LNCAP (cell line): ENCODE data around the gene ITPKB.

Source experiments
- CTCF ChIP-seq: fragments of 450-650 bp; IDR thresholded peaks from 2 replicates; pipeline ENCODE4 v1.5.1; 2017; ENCODE audit warnings: mild to moderate bottlenecking

Gene ITPKB

DNA sequence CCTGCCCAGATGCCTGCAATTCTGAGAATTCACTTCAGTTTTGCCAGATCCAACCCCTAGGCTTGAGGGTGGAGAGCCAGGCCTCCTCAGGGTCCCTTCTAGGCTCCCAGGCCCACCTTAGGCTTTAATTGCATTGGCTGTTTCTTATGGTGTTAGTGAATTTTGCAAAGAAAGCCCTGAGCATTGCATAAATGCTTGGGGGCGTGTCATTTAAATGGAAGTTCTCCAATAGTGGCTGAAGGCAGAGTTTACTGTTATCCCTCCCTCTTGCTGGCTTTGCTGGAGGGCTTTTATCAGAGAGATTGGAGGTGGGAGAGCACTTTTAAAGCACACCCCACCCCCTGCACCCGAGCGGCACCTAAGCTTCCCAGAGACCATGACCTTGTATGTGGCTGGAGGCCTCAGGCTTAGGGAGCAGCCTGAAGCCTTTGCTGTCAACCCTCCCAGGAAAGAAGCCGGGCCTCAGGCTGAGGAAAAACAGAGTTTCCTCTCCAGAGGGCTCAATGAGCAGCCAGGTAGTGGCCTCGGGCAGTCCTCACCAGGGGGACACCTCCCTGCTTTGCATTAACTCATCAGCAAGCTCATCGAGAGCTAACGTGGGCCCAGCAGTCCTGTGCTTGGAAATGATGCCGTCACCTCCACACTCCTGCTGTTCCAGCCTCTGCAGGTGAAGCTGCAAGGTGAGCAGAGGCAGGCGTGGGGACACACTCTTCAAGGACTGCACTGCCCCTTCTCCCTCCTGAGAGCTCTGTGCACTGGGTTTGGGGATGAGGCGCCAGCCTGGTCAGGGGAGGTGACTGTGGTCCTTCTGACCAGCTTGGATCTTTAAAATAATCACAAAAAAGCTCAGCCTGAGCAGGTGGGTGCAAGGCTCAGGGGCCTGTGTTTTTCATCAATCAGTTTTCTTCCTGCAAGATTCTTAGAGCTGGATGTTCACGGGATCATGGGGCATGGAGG is 132.5 kb downstream of the ITPKB start:
- no peak for TF ChIP-seq CTCF

- no peak for TF ChIP-seq CTCF
Observed at GRCh38 chr1:226605318-226605950, 133.6 kb downstream of the ITPKB start.

DNA sequence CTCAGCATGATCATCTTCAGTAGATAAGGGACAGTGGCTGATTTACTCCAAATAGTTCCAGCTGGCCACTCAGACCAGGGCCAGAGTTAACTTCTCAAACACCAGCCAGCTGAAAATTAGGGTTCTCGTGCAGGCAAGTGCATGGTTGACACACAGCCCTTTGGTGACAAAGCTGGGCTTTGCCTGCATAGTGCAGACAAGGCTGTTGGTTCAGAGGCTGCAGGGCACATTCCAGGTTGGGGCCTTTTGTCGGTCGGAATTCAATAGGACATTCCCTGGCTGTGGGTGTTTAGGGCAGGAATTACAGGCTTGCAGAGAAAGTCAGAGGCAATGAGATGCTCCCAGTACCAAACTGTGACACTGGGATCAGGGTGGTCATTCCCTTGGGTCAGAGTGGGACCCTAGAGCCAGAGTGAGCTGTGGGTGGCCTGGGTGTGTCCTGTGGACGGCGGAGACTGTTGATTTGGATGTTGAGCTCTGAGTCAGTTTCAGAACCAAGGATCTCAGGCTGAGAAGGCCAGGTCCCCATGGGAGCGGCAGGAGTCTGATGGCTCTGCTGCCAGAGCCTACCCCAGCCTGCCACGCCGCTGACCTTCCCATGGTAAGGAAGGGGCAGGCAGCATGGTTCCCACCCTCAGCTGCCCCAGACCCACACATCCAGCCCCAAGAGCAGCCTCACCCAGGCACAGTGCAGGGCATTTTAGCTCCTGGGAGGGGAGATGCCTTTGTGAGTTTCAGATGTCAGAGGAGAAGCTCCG is 134.3 kb downstream of the ITPKB start:
- no peak for TF ChIP-seq CTCF

DNA sequence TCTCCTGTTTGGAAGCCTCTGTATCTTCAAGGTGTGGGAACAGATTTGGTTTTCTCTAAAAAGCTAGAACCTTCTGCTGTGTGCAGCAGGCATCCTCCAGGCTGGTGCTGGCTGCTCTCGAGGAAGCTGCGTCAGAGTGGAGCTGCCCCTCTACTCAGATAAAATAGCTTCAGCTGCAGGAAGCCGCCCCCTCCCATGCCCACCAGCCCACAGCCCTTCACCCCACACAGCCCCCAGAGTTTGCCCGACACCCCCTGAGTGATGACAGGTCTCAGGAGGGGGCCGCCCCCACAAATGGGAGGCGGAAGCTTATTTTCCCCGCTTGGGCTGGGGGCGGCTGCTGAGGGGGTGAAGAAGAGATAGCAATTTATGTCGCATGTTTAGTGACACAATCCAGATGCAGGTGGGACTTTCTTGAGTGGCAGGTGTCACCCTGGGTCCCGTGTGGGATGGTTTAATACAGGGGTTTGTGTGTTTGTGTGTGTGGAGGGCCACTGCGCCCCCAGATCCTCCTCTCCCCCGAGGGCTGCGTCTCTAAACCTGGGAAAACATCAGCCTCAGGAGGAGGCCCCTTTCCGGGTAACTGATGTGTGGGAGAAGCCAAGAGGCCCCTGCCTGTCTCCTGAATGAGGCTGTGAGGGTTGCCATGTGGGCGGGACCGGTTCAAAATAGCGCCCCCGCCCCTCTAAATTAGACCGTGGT is 135.1 kb downstream of the ITPKB start:
- no peak for TF ChIP-seq CTCF

- no peak for TF ChIP-seq CTCF
Observed at GRCh38 chr1:226603022-226603857, 135.8 kb downstream of the ITPKB start.

GRCh38 chr1:226602186-226603021 is 136.7 kb downstream of the ITPKB start:
- no peak for TF ChIP-seq CTCF
